Measurements from ENCODE around the gene MRTO4.

DNA sequence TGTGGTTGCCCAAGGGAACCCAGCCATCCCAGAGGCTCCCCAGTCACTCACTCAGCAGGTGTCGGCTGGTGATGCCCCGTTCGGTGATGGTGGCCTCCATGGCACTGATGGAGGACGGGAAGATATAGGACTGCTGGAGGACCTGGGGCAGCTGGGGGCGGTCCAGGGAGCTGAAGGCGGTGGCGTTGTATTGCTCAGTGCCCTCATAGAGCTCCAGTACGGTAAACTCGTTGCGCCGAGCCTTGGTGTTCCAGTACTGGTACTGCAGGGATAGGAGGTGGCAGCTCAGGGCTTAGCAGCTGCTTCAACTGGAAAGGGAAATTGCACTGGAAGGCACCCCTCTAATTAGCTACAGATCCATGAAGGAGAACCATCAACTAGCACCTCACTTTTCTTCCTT, 29.0 kb upstream of the MRTO4 start:
- TF ChIP-seq POLR2A (IDR thresholded peaks at IDR 0.05; ENCODE audit: borderline replicate concordance, extremely low read depth, insufficient read depth, insufficient read length) (no peak), EZH2 (IDR thresholded peaks at IDR 0.05) (no peak), POLR2AphosphoS5 (IDR thresholded peaks at IDR 0.05; ENCODE audit: low read depth, low read length) (no peak), EZH2phosphoT487 (IDR thresholded peaks at IDR 0.05; ENCODE audit: borderline replicate concordance) (no peak), EGR1 (IDR thresholded peaks at IDR 0.05; ENCODE audit: low read depth) (no peak), YY1 (IDR thresholded peaks at IDR 0.05; ENCODE audit: extremely low read depth, insufficient replicate concordance, low read depth, low read length) (no peak), SRF (IDR thresholded peaks at IDR 0.05; ENCODE audit: low read depth) (no peak)
- TF ChIP-seq, protein P1, sequence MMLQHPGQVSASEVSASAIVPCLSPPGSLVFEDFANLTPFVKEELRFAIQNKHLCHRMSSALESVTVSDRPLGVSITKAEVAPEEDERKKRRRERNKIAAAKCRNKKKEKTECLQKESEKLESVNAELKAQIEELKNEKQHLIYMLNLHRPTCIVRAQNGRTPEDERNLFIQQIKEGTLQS (IDR thresholded peaks at IDR 0.05), result no peak
- TF ChIP-seq, protein P2, sequence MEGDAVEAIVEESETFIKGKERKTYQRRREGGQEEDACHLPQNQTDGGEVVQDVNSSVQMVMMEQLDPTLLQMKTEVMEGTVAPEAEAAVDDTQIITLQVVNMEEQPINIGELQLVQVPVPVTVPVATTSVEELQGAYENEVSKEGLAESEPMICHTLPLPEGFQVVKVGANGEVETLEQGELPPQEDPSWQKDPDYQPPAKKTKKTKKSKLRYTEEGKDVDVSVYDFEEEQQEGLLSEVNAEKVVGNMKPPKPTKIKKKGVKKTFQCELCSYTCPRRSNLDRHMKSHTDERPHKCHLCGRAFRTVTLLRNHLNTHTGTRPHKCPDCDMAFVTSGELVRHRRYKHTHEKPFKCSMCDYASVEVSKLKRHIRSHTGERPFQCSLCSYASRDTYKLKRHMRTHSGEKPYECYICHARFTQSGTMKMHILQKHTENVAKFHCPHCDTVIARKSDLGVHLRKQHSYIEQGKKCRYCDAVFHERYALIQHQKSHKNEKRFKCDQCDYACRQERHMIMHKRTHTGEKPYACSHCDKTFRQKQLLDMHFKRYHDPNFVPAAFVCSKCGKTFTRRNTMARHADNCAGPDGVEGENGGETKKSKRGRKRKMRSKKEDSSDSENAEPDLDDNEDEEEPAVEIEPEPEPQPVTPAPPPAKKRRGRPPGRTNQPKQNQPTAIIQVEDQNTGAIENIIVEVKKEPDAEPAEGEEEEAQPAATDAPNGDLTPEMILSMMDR (IDR thresholded peaks at IDR 0.05 in 2 of 3, conservative IDR thresholded peaks at IDR 0.05 in 1 of 3; ENCODE audit: borderline replicate concordance in 1 of 3, insufficient read depth in 1 of 3, low read depth in 2 of 3, low read length in 2 of 3), result no peak
